ENCODE results near the gene SPI1.
A peak's percentile ranks its signal among the peaks of the same experiment; 100 is the strongest.

Gene SPI1

DNA sequence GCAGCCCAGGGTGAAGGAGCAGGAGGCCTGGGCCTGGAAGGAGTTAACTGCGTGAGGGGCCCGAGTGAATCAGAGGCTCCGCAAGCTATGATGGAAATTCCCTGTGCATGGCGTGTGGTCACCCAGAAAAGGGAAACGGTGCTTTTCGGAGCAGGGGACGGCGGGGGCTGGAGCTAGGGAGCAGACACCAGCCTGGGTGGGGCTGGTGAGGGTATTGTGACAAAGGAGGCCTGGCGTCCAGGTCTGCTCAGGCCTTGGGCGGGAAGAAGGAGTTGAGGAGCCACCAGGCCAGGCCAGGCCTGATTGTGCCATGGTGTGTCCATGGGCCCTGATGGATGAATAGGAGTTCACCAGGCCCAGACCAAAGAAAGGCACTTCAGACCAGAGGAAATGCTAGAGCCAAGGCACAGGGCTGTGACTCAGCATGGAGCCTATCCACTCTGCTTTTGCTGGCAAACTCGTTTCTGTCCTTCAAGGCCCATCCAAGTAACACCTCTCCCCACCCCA lies 12.8 kb upstream of the SPI1 start:
- no peak overlapping the region for H3K4me3 ChIP-seq (ENCODE audit: insufficient read depth in 1 of 2, low read depth in 1 of 2, low read length in 2 of 2)
- H2BK120ac ChIP-seq (ENCODE audit: low read depth, low read length): no peak overlapping the region
- H3K4ac ChIP-seq (ENCODE audit: low read depth in 1 of 2, low read length in 2 of 2): no peak overlapping the region
- 85% methylated on average over 11 of the region's 11 CpGs for whole genome bisulfite sequencing
- no peak overlapping the region for H2AK5ac ChIP-seq (ENCODE audit: low read length, severe bottlenecking)
- no peaks in the 10 kb centered on the region for H3K27me3 ChIP-seq (ENCODE audit: control insufficient read depth in 1 of 2, insufficient read depth in 1 of 2, low read length in 2 of 2)
- H4K8ac ChIP-seq (ENCODE audit: low read length): no peak overlapping the region
- H3K36me3 ChIP-seq (ENCODE audit: control insufficient read depth in 1 of 2, insufficient read depth in 2 of 2, low read depth in 1 of 2, low read length in 2 of 2): no peaks in the 10 kb centered on the region
- no peaks in the 10 kb centered on the region for H3K9me3 ChIP-seq (ENCODE audit: control insufficient read depth, low read length)
- H2BK15ac ChIP-seq (ENCODE audit: low read depth, poor library complexity, severe bottlenecking): no peak overlapping the region
- no peak overlapping the region for H2BK5ac ChIP-seq (ENCODE audit: low read depth, low read length, poor library complexity, severe bottlenecking)
- no peak overlapping the region for H3K27ac ChIP-seq (ENCODE audit: low read length, poor library complexity, severe bottlenecking)
- H3K79me1 ChIP-seq (replicated peaks; ENCODE audit: low read length, poor library complexity, severe bottlenecking): no peaks in the 10 kb centered on the region
- peaks cover 32% of the 10 kb centered on the region for H3K4me1 ChIP-seq (ENCODE audit: control insufficient read depth, insufficient read depth, low read depth, low read length)
- H3K4me2 ChIP-seq (ENCODE audit: low read length, poor library complexity, severe bottlenecking): no peak overlapping the region
- no peak overlapping the region for H3K23ac ChIP-seq (ENCODE audit: low read length in 2 of 2)
- H2BK12ac ChIP-seq (ENCODE audit: low read length in 2 of 2): no peak overlapping the region
- H2AFZ ChIP-seq (ENCODE audit: low read depth, low read length): no peak overlapping the region
- no peak overlapping the region for H3K9ac ChIP-seq (ENCODE audit: low read length)
- H3K18ac ChIP-seq (ENCODE audit: low read depth in 1 of 2, low read length in 2 of 2): no peak overlapping the region
- H4K91ac ChIP-seq (ENCODE audit: low read length): no peak overlapping the region
- peak; percentile 18 for DNase-seq
- H3K14ac ChIP-seq (ENCODE audit: low read length in 2 of 2): no peak overlapping the region

DNA sequence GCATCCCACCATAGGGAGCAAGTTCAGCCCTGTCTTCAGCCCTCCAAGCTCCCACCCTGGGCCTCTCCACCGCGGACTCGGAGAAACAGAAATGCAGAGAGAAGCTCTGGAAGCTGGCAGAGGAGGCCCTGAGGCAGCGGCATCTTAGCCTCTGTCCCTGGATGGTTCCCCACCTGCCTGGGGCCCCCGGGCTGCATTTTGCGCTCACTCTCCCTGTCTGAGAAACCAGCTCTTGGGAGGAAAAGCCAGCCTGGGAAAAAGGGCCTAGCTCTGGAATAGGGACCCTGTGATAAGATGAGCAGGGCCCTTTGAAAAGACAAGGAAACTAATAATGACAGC lies 12.0 kb upstream of the SPI1 start:
- no peak overlapping the region for H3K18ac ChIP-seq (ENCODE audit: low read depth in 1 of 2, low read length in 2 of 2)
- peaks cover 29% of the 10 kb centered on the region for H3K4me1 ChIP-seq (ENCODE audit: control insufficient read depth, insufficient read depth, low read depth, low read length)
- H3K14ac ChIP-seq (ENCODE audit: low read length in 2 of 2): no peak overlapping the region
- no peak overlapping the region for H3K4me3 ChIP-seq (ENCODE audit: insufficient read depth in 1 of 2, low read depth in 1 of 2, low read length in 2 of 2)
- H2BK15ac ChIP-seq (ENCODE audit: low read depth, poor library complexity, severe bottlenecking): no peak overlapping the region
- no peak overlapping the region for H3K4ac ChIP-seq (ENCODE audit: low read depth in 1 of 2, low read length in 2 of 2)
- no peak overlapping the region for H4K91ac ChIP-seq (ENCODE audit: low read length)
- DNase-seq: no peak
- 96% methylated on average over 6 of the region's 6 CpGs for WGBS
- H3K4me2 ChIP-seq (ENCODE audit: low read length, poor library complexity, severe bottlenecking): no peak overlapping the region
- no peak overlapping the region for H2AK5ac ChIP-seq (ENCODE audit: low read length, severe bottlenecking)
- no peaks in the 10 kb centered on the region for H3K9me3 ChIP-seq (ENCODE audit: control insufficient read depth, low read length)
- no peak overlapping the region for H3K9ac ChIP-seq (ENCODE audit: low read length)
- H3K79me1 ChIP-seq (replicated peaks; ENCODE audit: low read length, poor library complexity, severe bottlenecking): no peaks in the 10 kb centered on the region
- H2BK120ac ChIP-seq (ENCODE audit: low read depth, low read length): no peak overlapping the region
- no peaks in the 10 kb centered on the region for H3K27me3 ChIP-seq (ENCODE audit: control insufficient read depth in 1 of 2, insufficient read depth in 1 of 2, low read length in 2 of 2)
- no peak overlapping the region for H3K23ac ChIP-seq (ENCODE audit: low read length in 2 of 2)
- no peaks in the 10 kb centered on the region for H3K36me3 ChIP-seq (ENCODE audit: control insufficient read depth in 1 of 2, insufficient read depth in 2 of 2, low read depth in 1 of 2, low read length in 2 of 2)
- no peak overlapping the region for H2BK5ac ChIP-seq (ENCODE audit: low read depth, low read length, poor library complexity, severe bottlenecking)
- H4K8ac ChIP-seq (ENCODE audit: low read length): no peak overlapping the region
- no peak overlapping the region for H2AFZ ChIP-seq (ENCODE audit: low read depth, low read length)
- no peak overlapping the region for H3K27ac ChIP-seq (ENCODE audit: low read length, poor library complexity, severe bottlenecking)
- no peak overlapping the region for H2BK12ac ChIP-seq (ENCODE audit: low read length in 2 of 2)

DNA sequence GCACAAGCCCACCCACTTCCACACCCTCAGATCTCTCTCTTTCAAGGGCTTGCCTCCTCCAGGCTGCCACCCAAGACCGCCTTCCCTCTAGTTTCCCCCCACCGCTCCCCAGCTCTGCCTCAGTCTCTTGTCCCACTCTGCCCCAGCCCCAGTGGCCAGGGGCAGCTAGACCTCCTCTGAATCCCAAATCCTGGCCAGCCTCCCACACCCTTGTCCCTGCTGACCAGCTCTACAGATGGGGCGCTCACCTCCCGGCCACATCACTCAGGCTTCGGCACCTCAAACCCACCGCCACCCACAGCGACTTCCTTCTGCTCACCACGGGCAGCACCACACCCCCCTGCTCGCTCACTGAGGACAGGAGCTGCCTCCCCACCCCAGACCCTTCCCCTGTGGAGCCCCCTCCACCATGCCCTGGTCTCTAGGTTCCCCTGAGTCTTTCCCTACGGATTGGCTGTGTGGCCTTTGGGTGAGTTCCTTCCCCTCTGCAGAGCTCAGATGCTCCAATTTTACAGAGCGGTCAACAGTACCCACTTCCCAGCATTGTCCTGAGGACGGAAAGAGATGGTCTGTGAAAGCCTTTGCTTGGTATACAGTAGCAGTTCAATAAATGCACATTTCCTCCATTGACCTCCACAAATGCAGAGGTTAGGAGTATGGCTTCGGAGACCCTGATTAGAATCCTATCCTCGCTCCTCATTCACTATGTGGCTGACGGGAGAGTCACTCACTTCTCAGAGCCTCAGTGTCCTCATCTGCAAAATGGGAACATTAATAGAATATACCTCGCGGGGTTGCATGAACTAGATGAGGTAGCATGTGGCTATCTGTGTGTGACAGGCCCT lies 11.5 kb upstream of the SPI1 start:
- H3K23ac ChIP-seq (ENCODE audit: low read length in 2 of 2): no peak overlapping the region
- 93% methylated on average over 13 of the region's 17 CpGs for WGBS

DNA sequence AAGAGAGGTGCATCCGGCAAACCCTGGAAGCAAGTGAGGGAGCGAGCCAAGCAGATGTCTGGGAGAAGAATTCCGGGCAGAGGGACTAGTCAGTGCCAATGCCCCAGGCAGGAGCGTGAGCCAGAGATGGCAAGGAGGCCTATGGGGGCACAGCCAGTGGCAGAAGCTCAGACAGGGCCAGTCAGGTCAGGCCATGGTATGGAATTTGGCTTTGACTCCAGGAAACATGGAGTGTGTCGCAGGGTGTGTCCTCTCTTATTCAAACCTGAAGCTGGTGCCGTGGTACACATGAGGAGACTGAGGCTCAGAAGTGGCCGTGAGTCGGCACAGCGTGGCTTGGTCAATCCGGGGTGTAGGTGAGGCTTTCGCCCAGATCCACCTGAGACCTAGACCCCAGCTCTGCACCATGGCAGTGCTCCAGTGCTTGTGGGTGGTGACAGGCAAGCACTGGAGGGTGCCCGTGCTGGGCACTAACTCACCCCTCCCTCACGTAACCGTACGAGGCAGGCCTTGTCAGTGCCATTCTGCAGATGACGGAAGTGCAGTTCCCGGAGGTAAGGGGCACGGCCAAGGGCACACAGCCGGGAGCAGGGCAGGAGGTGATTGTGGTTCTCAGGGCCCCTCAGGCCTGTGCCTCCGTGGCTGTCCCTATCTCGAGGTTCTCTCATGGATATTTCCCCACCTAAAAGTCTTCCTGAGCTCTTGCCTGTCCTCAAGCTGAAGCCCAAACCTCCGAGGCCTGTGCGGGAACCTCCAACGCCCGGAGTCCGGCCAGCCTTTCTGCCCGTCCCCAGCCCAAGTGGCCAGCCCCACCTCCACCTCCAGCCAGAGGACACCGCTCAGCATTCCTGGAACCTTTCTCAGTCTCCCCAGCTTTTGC lies 10.6 kb upstream of the SPI1 start:
- Histone ChIP-seq H3K27me3 (ENCODE audit: control insufficient read depth in 1 of 2, insufficient read depth in 1 of 2, low read length in 2 of 2) (no peaks in the 10 kb centered on the region), H3K79me1 (replicated peaks; ENCODE audit: low read length, poor library complexity, severe bottlenecking) (no peaks in the 10 kb centered on the region), H3K9me3 (ENCODE audit: control insufficient read depth, low read length) (no peaks in the 10 kb centered on the region), H4K91ac (ENCODE audit: low read length) (no peak overlapping the region), H3K9ac (ENCODE audit: low read length) (no peak overlapping the region), H2AFZ (ENCODE audit: low read depth, low read length) (no peak overlapping the region), H3K4me3 (ENCODE audit: insufficient read depth in 1 of 2, low read depth in 1 of 2, low read length in 2 of 2) (no peak overlapping the region), H2AK5ac (ENCODE audit: low read length, severe bottlenecking) (no peak overlapping the region), H2BK120ac (ENCODE audit: low read depth, low read length) (no peak overlapping the region), H2BK15ac (ENCODE audit: low read depth, poor library complexity, severe bottlenecking) (no peak overlapping the region), H3K36me3 (ENCODE audit: control insufficient read depth in 1 of 2, insufficient read depth in 2 of 2, low read depth in 1 of 2, low read length in 2 of 2) (no peaks in the 10 kb centered on the region), H4K8ac (ENCODE audit: low read length) (no peak overlapping the region), H2BK5ac (ENCODE audit: low read depth, low read length, poor library complexity, severe bottlenecking) (no peak overlapping the region), H3K18ac (ENCODE audit: low read depth in 1 of 2, low read length in 2 of 2) (no peak overlapping the region), H2BK12ac (ENCODE audit: low read length in 2 of 2) (no peak overlapping the region), H3K27ac (ENCODE audit: low read length, poor library complexity, severe bottlenecking) (no peak overlapping the region), H3K14ac (ENCODE audit: low read length in 2 of 2) (no peak overlapping the region), H3K4ac (ENCODE audit: low read depth in 1 of 2, low read length in 2 of 2) (no peak overlapping the region), H3K4me1 (ENCODE audit: control insufficient read depth, insufficient read depth, low read depth, low read length) (peaks cover 18% of the 10 kb centered on the region), H3K4me2 (ENCODE audit: low read length, poor library complexity, severe bottlenecking) (no peak overlapping the region), H3K23ac (ENCODE audit: low read length in 2 of 2) (no peak overlapping the region)
- DNase-seq: no peak
- 91% methylated on average over 28 of the region's 28 CpGs for WGBS

More for the DNA sequence above, 11.5 kb upstream of the SPI1 start:
- no peak overlapping the region for H3K4me3 ChIP-seq (ENCODE audit: insufficient read depth in 1 of 2, low read depth in 1 of 2, low read length in 2 of 2)
- no peaks in the 10 kb centered on the region for H3K36me3 ChIP-seq (ENCODE audit: control insufficient read depth in 1 of 2, insufficient read depth in 2 of 2, low read depth in 1 of 2, low read length in 2 of 2)
- H3K4ac ChIP-seq (ENCODE audit: low read depth in 1 of 2, low read length in 2 of 2): no peak overlapping the region
- no peak overlapping the region for H2BK12ac ChIP-seq (ENCODE audit: low read length in 2 of 2)
- H3K27ac ChIP-seq (ENCODE audit: low read length, poor library complexity, severe bottlenecking): no peak overlapping the region
- H3K4me1 ChIP-seq (ENCODE audit: control insufficient read depth, insufficient read depth, low read depth, low read length): peaks cover 26% of the 10 kb centered on the region
- H2BK5ac ChIP-seq (ENCODE audit: low read depth, low read length, poor library complexity, severe bottlenecking): no peak overlapping the region
- H2BK15ac ChIP-seq (ENCODE audit: low read depth, poor library complexity, severe bottlenecking): no peak overlapping the region
- DNase-seq: no peak
- no peak overlapping the region for H2AFZ ChIP-seq (ENCODE audit: low read depth, low read length)
- no peaks in the 10 kb centered on the region for H3K79me1 ChIP-seq (replicated peaks; ENCODE audit: low read length, poor library complexity, severe bottlenecking)
- H4K8ac ChIP-seq (ENCODE audit: low read length): no peak overlapping the region
- H4K91ac ChIP-seq (ENCODE audit: low read length): no peak overlapping the region
- H2BK120ac ChIP-seq (ENCODE audit: low read depth, low read length): no peak overlapping the region
- H3K9me3 ChIP-seq (ENCODE audit: control insufficient read depth, low read length): no peaks in the 10 kb centered on the region
- H3K14ac ChIP-seq (ENCODE audit: low read length in 2 of 2): no peak overlapping the region
- H2AK5ac ChIP-seq (ENCODE audit: low read length, severe bottlenecking): no peak overlapping the region
- H3K18ac ChIP-seq (ENCODE audit: low read depth in 1 of 2, low read length in 2 of 2): no peak overlapping the region
- no peaks in the 10 kb centered on the region for H3K27me3 ChIP-seq (ENCODE audit: control insufficient read depth in 1 of 2, insufficient read depth in 1 of 2, low read length in 2 of 2)
- no peak overlapping the region for H3K9ac ChIP-seq (ENCODE audit: low read length)
- H3K4me2 ChIP-seq (ENCODE audit: low read length, poor library complexity, severe bottlenecking): no peak overlapping the region
